A673 (cell line): ENCODE results near the gene ARSD.

Experiments
- EZH2 ChIP-seq: fragments of 200-600 bp; sonication (generic); IDR thresholded peaks from 2 replicates; pipeline ENCODE4 v1.6.1; 2017; ENCODE audit warnings: borderline replicate concordance, low read depth, mild to moderate bottlenecking, mixed read lengths, antibody characterized with exemption, low read length; ENCODE audit not compliant: poor library complexity, severe bottlenecking
- TF ChIP-seq, protein P1 (sequence below): fragments of 300-800, 200-600 bp; sonication (generic); conservative IDR thresholded peaks from 2 replicates; pipeline ENCODE4 v1.5.1; 2017; ENCODE audit warnings: low read depth, mild to moderate bottlenecking, antibody characterized with exemption, low read length, moderate library complexity, mixed read lengths

DNA sequence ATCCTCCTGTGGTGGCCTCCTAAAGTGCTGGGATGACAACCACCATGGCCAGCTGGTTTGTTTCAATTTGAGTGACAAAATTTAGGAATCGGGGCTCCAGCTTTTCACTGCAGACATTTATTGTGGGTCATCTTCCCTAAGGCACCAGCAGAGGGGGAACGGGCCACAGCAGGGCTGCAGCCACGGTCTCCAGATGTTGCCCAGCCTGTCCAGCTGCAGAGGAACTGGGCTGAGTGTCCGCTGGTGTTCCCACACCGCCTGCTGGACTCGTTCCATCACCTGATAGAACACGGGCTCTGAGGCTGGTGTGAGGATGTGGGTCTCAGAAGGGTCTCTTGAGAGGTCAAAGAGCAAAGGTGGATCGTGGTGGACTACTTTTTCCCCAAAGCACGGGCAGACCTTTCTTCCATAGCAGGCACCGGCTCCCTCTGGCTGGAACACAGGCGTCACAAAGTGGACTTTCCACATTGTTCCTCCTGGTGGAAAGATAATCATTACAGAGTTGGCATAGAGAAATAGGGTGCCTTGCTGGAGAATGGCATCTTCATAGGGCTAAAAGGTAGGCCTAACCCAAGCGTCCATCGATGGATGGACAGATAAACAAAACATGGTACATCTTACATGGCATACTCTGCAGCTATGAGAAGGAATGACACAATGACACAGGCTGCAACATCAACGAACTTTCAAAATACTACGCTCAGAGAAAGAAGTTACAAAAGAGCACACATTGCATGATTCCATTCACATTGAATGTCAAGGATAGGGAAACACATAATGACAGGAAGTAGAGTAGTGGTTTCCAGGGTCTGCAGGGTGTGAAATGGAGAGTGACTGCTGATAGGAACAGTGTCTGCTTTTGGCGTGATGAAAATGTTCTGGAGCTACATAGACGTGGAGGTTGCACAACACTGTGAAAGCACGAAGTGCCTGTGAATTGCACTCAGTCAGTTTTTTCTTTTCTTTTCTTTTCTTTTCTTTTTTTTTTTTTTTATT is 5.9 kb upstream of the ARSD start:
- TF ChIP-seq EZH2, result no peak
- TF ChIP-seq, protein P1, sequence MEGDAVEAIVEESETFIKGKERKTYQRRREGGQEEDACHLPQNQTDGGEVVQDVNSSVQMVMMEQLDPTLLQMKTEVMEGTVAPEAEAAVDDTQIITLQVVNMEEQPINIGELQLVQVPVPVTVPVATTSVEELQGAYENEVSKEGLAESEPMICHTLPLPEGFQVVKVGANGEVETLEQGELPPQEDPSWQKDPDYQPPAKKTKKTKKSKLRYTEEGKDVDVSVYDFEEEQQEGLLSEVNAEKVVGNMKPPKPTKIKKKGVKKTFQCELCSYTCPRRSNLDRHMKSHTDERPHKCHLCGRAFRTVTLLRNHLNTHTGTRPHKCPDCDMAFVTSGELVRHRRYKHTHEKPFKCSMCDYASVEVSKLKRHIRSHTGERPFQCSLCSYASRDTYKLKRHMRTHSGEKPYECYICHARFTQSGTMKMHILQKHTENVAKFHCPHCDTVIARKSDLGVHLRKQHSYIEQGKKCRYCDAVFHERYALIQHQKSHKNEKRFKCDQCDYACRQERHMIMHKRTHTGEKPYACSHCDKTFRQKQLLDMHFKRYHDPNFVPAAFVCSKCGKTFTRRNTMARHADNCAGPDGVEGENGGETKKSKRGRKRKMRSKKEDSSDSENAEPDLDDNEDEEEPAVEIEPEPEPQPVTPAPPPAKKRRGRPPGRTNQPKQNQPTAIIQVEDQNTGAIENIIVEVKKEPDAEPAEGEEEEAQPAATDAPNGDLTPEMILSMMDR, result no peak
